Smooth muscle cell (in vitro differentiated cells): ENCODE results near the gene HOXC4. TPM values are rescaled to one million over a fixed set of nuclear protein-coding genes. Genes with fewer than 3 reads are reported as not detected.
A peak's percentile ranks its signal among the peaks of the same experiment; 100 is the strongest.

Source experiments
- DNase-seq: peaks from one replicate; lab custom pipeline; 2025; ENCODE audit not compliant: unreplicated experiment; lab: John Stamatoyannopoulos, UW
- H2AFZ ChIP-seq: fragments of 200-600 bp; sonication (generic); 2 replicates; pipeline ENCODE4 v1.6.0; 2016; ENCODE audit warnings: antibody characterized with exemption, low read depth, mild to moderate bottlenecking
- H3F3A ChIP-seq: fragments of 200-600 bp; sonication (generic); 2 replicates; pipeline ENCODE4 v1.6.0; 2017; ENCODE audit warnings: antibody characterized with exemption, low read depth
- H3K27ac ChIP-seq: fragments of 200-600 bp; sonication (generic); 2 replicates; pipeline ENCODE4 v1.5.1; 2016; ENCODE audit warnings: low read depth, mild to moderate bottlenecking
- H3K27me3 ChIP-seq: fragments of 200-600 bp; sonication (generic); 2 replicates; pipeline ENCODE4 v1.6.1; 2016; ENCODE audit warnings: low read depth, mild to moderate bottlenecking
- H3K36me3 ChIP-seq: fragments of 200-600 bp; sonication (generic); 2 replicates; pipeline ENCODE4 v1.5.1; 2016; ENCODE audit warnings: low read depth
- H3K4me1 ChIP-seq: fragments of 200-600 bp; sonication (generic); 2 replicates; pipeline ENCODE4 v1.5.1; 2016; ENCODE audit warnings: low read depth
- H3K4me2 ChIP-seq: fragments of 200-600 bp; sonication (generic); 2 replicates; pipeline ENCODE4 v1.6.0; 2016; ENCODE audit warnings: mild to moderate bottlenecking
- H3K4me3 ChIP-seq: fragments of 200-600 bp; sonication (generic); 2 replicates; pipeline ENCODE4 v1.5.1; 2016; ENCODE audit warnings: mild to moderate bottlenecking
- H3K79me2 ChIP-seq: fragments of 200-600 bp; sonication (generic); 2 replicates; pipeline ENCODE4 v1.6.0; 2016; ENCODE audit warnings: low read depth, mild to moderate bottlenecking
- H3K9ac ChIP-seq: fragments of 200-600 bp; sonication (generic); 2 replicates; pipeline ENCODE4 v1.6.0; 2016; ENCODE audit warnings: low read depth
- H3K9me3 ChIP-seq: fragments of 200-600 bp; sonication (generic); replicated peaks from 2 replicates; pipeline ENCODE4 v1.5.1; 2016; ENCODE audit warnings: low read depth
- H4K20me1 ChIP-seq: fragments of 200-600 bp; sonication (generic); 2 replicates; pipeline ENCODE4 v1.6.0; 2016; ENCODE audit warnings: low read depth
- CTCF ChIP-seq: fragments of 200-600 bp; sonication (generic); IDR thresholded peaks from 2 replicates; pipeline ENCODE4 v1.5.1; 2017; ENCODE audit warnings: borderline replicate concordance, mild to moderate bottlenecking, antibody characterized with exemption; ENCODE audit not compliant: insufficient read depth, poor library complexity, severe bottlenecking
- WGBS: methylation state at CpG from one replicate; pipeline ENCODE4 v1.1.7; 2016; ENCODE audit warnings: low lambda C conversion rate; 5-methylcytosine and 5-hydroxymethylcytosine counted together
- polyA plus RNA-seq: library from polyadenylated mRNA; unstranded; fragments of >200 nt; fragmentation: Nextera tagmentation; extraction: Ambion mirVana; gene quantifications from 2 replicates; pipeline ENCODE4 v1.2.1, GENCODE V29; 2016
- total RNA-seq: library from RNA; depleted of rRNA; stranded (reverse); fragments of >200 nt; gene quantifications from 2 replicates; pipeline ENCODE4 v1.2.3, GENCODE V29; 2014

HOXC4 gene
- total and polyA plus RNA-seq, 2 experiments from 2014 or later: 0.49 to 1.2 TPM

- no peaks in the 10 kb centered on the region for H3K4me1 ChIP-seq
- no peak overlapping the region for H3K4me2 ChIP-seq
- no peak overlapping the region for H3K4me3 ChIP-seq
These were observed 45.9 kb upstream of the HOXC4 start for GRCh38 chr12:54007538-54008259.

GRCh38 chr12:54008260-54008552 lies 45.4 kb upstream of the HOXC4 start:
- Histone ChIP-seq H3K79me2 (no peaks in the 10 kb centered on the region), H4K20me1 (no peaks in the 10 kb centered on the region), H2AFZ (no peak overlapping the region), H3K36me3 (no peaks in the 10 kb centered on the region), H3K9ac (no peak overlapping the region), H3K4me1 (no peaks in the 10 kb centered on the region), H3K9me3 (no peaks in the 10 kb centered on the region), H3K4me2 (peak overlapping the region; percentile 22), H3K4me3 (no peak overlapping the region), H3K27me3 (peaks cover 98% of the 10 kb centered on the region), H3F3A (no peaks in the 10 kb centered on the region), H3K27ac (no peak overlapping the region)
- no peak for TF ChIP-seq CTCF
- WGBS: 51% methylated on average over 2 of the region's 2 CpGs
- no peak for DNase-seq

More at GRCh38 chr12:54007538-54008259, 45.9 kb upstream of the HOXC4 start:
- Histone ChIP-seq H3K27me3 (peaks cover 98% of the 10 kb centered on the region), H3K79me2 (no peaks in the 10 kb centered on the region), H4K20me1 (no peaks in the 10 kb centered on the region), H3F3A (no peaks in the 10 kb centered on the region), H3K9me3 (no peaks in the 10 kb centered on the region), H3K9ac (no peak overlapping the region), H3K36me3 (no peaks in the 10 kb centered on the region), H2AFZ (no peak overlapping the region), H3K27ac (no peak overlapping the region)
- DNase-seq: no peak
- no peak for TF ChIP-seq CTCF
- 42% methylated on average over 2 of the region's 2 CpGs for WGBS

- no peak for TF ChIP-seq CTCF
- Histone ChIP-seq H3K4me1 (peaks cover 3% of the 10 kb centered on the region), H3K27ac (no peak overlapping the region), H3K4me3 (peak overlapping the region; percentile 49), H3K9me3 (no peaks in the 10 kb centered on the region), H3K36me3 (no peaks in the 10 kb centered on the region), H3K79me2 (no peaks in the 10 kb centered on the region), H3K27me3 (peaks cover 98% of the 10 kb centered on the region), H4K20me1 (no peaks in the 10 kb centered on the region), H3K9ac (no peak overlapping the region), H3K4me2 (peak overlapping the region; percentile 77), H3F3A (no peaks in the 10 kb centered on the region), H2AFZ (no peak overlapping the region)
- no peak for DNase-seq
- 9% methylated on average over 27 of the region's 51 CpGs for WGBS
These were observed 44.2 kb upstream of the HOXC4 start for GRCh38 chr12:54009171-54010052.
